Fibroblast of skin of left biceps (primary cell): ENCODE measurements around the gene CYP8B1.

Experiments used
- DNase-seq, 2 experiments: peaks; one replicate each; pipeline ENCODE4 v3.0.0-alpha.2; 2013; ENCODE audit warnings: low read depth in 2 of 2

CYP8B1 gene

GRCh38 chr3:42875325-42876151, at the start of gene CYP8B1:
Gene CYP8B1, minus strand, starts transcription at chr3:42875879. Its CDS starts 63 bp downstream, at chr3:42875816.
- no peak for DNase-seq

GRCh38 chr3:42923606-42924005, 47.9 kb upstream of the CYP8B1 start:
- DNase-seq = no peak

GRCh38 chr3:42914771-42915515, 39.3 kb upstream of the CYP8B1 start:
- no peak for DNase-seq

- no peak for DNase-seq
Measured at GRCh38 chr3:42911551-42911950, 35.9 kb upstream of the CYP8B1 start.

GRCh38 chr3:42908675-42909074, 33.0 kb upstream of the CYP8B1 start:
- no peak for DNase-seq

GRCh38 chr3:42906848-42907183, 31.1 kb upstream of the CYP8B1 start:
- no peak for DNase-seq

GRCh38 chr3:42906070-42906847, 30.6 kb upstream of the CYP8B1 start, which contains the start of gene ZNF662:
Gene ZNF662, plus strand, starts transcription at chr3:42906142. Its CDS starts 1,973 bp downstream, at chr3:42908115.
- peak in 1 of 2 experiments; percentile 10 for DNase-seq

GRCh38 chr3:42905740-42906069, 30.0 kb upstream of the CYP8B1 start:
- no peak for DNase-seq

GRCh38 chr3:42904076-42904475, 28.4 kb upstream of the CYP8B1 start:
- no peak for DNase-seq

- DNase-seq = no peak
Measured at GRCh38 chr3:42902257-42902656, 26.6 kb upstream of the CYP8B1 start.

GRCh38 chr3:42901073-42901415, 25.4 kb upstream of the CYP8B1 start:
- no peak for DNase-seq

- DNase-seq = no peak
Measured at GRCh38 chr3:42900226-42901072, 24.8 kb upstream of the CYP8B1 start.

GRCh38 chr3:42898896-42899675, 23.4 kb upstream of the CYP8B1 start:
- DNase-seq = no peak

GRCh38 chr3:42895580-42895868, 19.8 kb upstream of the CYP8B1 start:
- DNase-seq = no peak

GRCh38 chr3:42894698-42895579, 19.3 kb upstream of the CYP8B1 start:
- no peak for DNase-seq

- no peak for DNase-seq
Measured at GRCh38 chr3:42892807-42893206, 17.1 kb upstream of the CYP8B1 start.

GRCh38 chr3:42892169-42892568, 16.5 kb upstream of the CYP8B1 start:
- DNase-seq = no peak

- no peak for DNase-seq
Measured at GRCh38 chr3:42891042-42891441, 15.4 kb upstream of the CYP8B1 start.

GRCh38 chr3:42887084-42887483, 11.4 kb upstream of the CYP8B1 start:
- no peak for DNase-seq

GRCh38 chr3:42886294-42886822, 10.7 kb upstream of the CYP8B1 start:
- no peak for DNase-seq
